Panc1 (cell line): ENCODE data around the gene GNAZ. TPM values are rescaled to one million over a fixed set of nuclear protein-coding genes. Genes with fewer than 3 reads are reported as not detected.
"Not testable (repeated sequence)": the region's sequence is repeated elsewhere in the genome, so short reads cannot be mapped to it uniquely, and the experiment has no call there.

Experiments used
- ATAC-seq: fragments of 200-7000 bp; cut with Tn5 transposase; 2 replicates; pipeline ENCODE4 v1.9.1; 2020; ENCODE audit warnings: mild to moderate bottlenecking, moderate library complexity
- BruUV-seq: library from RNA; stranded (reverse); fragments of 400-500 nt; replicated peaks from 2 replicates; lab custom pipeline; 2021; lab: Mats Ljungman, UMichigan
- CTCF ChIA-PET: fragments of 300-600 bp; sonication (Branson Sonifier 250); formaldehyde crosslinking; loops from one replicate; lab custom pipeline; 2022; ENCODE audit warnings: antibody characterized with exemption; lab: Charles Lee
- POLR2A ChIA-PET: fragments of 300-600 bp; sonication (Branson Sonifier 250); formaldehyde crosslinking; loops from one replicate; lab custom pipeline; 2022; ENCODE audit warnings: antibody characterized with exemption; lab: Charles Lee
- DNase-seq: peaks from one replicate; pipeline ENCODE4 v3.0.0-alpha.2; 2010; ENCODE audit warnings: low read depth, low spot score
- H3K27ac ChIP-seq: 2 replicates; pipeline ENCODE4 v1.5.1; 2011; ENCODE audit warnings: mild to moderate bottlenecking, low read length, inconsistent platforms
- H3K27me3 ChIP-seq: fragments of 200-500 bp; sonication (Bioruptor generic); 2 replicates; pipeline ENCODE4 v1.6.0; 2014; ENCODE audit warnings: low read length, inconsistent platforms; ENCODE audit not compliant: control insufficient read depth, insufficient read depth
- H3K36me3 ChIP-seq: fragments of 200-500 bp; sonication (Bioruptor generic); 2 replicates; pipeline ENCODE4 v1.5.1; 2014; ENCODE audit warnings: inconsistent platforms, mild to moderate bottlenecking, low read length, moderate library complexity; ENCODE audit not compliant: control insufficient read depth, insufficient read depth
- H3K4me1 ChIP-seq: 2 replicates; pipeline ENCODE4 v1.5.1; 2011; ENCODE audit warnings: inconsistent platforms, mild to moderate bottlenecking, low read length, moderate library complexity; ENCODE audit not compliant: control insufficient read depth, insufficient read depth
- H3K4me3 ChIP-seq, 2 experiments: 2 replicates each; pipeline ENCODE4 v1.5.1; 2011 to 2012; ENCODE audit warnings: low read depth in 2 of 2, low read length in 2 of 2, mild to moderate bottlenecking in 2 of 2, inconsistent platforms in 1 of 2, moderate library complexity in 1 of 2
- H3K9me3 ChIP-seq: fragments of 200-500 bp; sonication (Bioruptor generic); 2 replicates; pipeline ENCODE4 v1.5.1; 2014; ENCODE audit warnings: low read depth, mild to moderate bottlenecking, inconsistent platforms, low read length, moderate library complexity; ENCODE audit not compliant: control insufficient read depth, insufficient read depth
- CTCF ChIP-seq: fragments of 450-650 bp; IDR thresholded peaks from 2 replicates; pipeline ENCODE4 v1.5.1; 2017; ENCODE audit warnings: mild to moderate bottlenecking
- POLR2AphosphoS5 ChIP-seq: IDR thresholded peaks from 2 replicates; pipeline ENCODE4 v1.6.1; 2012; ENCODE audit warnings: mild to moderate bottlenecking, low read depth, low read length, moderate library complexity
- REST ChIP-seq, 2 experiments: IDR thresholded peaks; 2 replicates each; pipeline ENCODE4 v1.6.1; 2011 to 2012; ENCODE audit warnings: low read depth in 2 of 2, control low read depth in 1 of 2, low read length in 1 of 2, mild to moderate bottlenecking in 1 of 2, moderate library complexity in 1 of 2; ENCODE audit not compliant: insufficient read depth in 1 of 2
- SIN3A ChIP-seq: IDR thresholded peaks from 2 replicates; pipeline ENCODE4 v1.6.1; 2012; ENCODE audit warnings: low read depth, mild to moderate bottlenecking, low read length, moderate library complexity, borderline replicate concordance; ENCODE audit not compliant: insufficient read depth
- TCF7L2 ChIP-seq: IDR thresholded peaks from 2 replicates; pipeline ENCODE4 v1.6.1; 2011; ENCODE audit warnings: mild to moderate bottlenecking, low read depth, low read length, inconsistent platforms
- in situ Hi-C: cut with HindIII; loops from 2 replicates; pipeline ENCODE4 v1.10.0; 2016; ENCODE audit warnings: low sequenced_read_pairs, low pct_unique_long_range_greater_than_20kb
- intact Hi-C: fragments of 100-400 bp; cut with micrococcal nuclease; formaldehyde crosslinking; loops from one replicate; pipeline ENCODE4 v1.10.0; 2022; ENCODE audit not compliant: unreplicated experiment
- total RNA-seq: library from RNA; stranded (reverse); gene quantifications from one replicate; pipeline ENCODE4 v1.2.1, GENCODE V29; 2021; ENCODE audit not compliant: unreplicated experiment

Gene GNAZ
- total RNA-seq, 1 experiment from 2014 or later = 11.9 TPM

- ATAC-seq (no peak), DNase-seq (no peak)
- no peaks in the 10 kb centered on the region for H3K36me3 ChIP-seq
- H3K27me3 ChIP-seq = no peaks in the 10 kb centered on the region
- intact Hi-C loops = no loop called here
- in situ Hi-C loops = no loop called here
- TF ChIP-seq CTCF (no peak), TCF7L2 (no peak), REST (IDR thresholded peaks at IDR 0.05; ENCODE audit: insufficient read depth in 1 of 2, low read depth in 2 of 2, low read length in 1 of 2) (no peak), POLR2AphosphoS5 (no peak), SIN3A (no peak)
- POLR2A ChIA-PET = no interaction called here
- BruUV-seq = no TSS peak
- CTCF ChIA-PET = interaction anchor here (0.5 kb wide), 1 partner anchor 351 kb away, joined by 6 read pairs; no protein-coding TSS in a partner anchor
- no peaks in the 10 kb centered on the region for H3K9me3 ChIP-seq
- H3K4me3 ChIP-seq = no peak overlapping the region
- H3K27ac ChIP-seq = no peak overlapping the region
- H3K4me1 ChIP-seq = no peaks in the 10 kb centered on the region
These were observed 62.2 kb downstream of the GNAZ start for GRCh38 chr22:23132376-23133091.

GRCh38 chr22:23133922-23134321, 63.6 kb downstream of the GNAZ start:
- Histone ChIP-seq H3K36me3 (no peaks in the 10 kb centered on the region), H3K4me1 (no peaks in the 10 kb centered on the region), H3K4me3 (no peak overlapping the region), H3K27ac (no peak overlapping the region), H3K27me3 (no peaks in the 10 kb centered on the region), H3K9me3 (no peaks in the 10 kb centered on the region)
- ATAC-seq (no peak), DNase-seq (no peak)
- CTCF ChIA-PET = no interaction called here
- in situ Hi-C loops = no loop called here
- no TSS peak for BruUV-seq
- intact Hi-C loops = no loop called here
- POLR2A ChIA-PET = no interaction called here
- TF ChIP-seq CTCF (no peak), REST (IDR thresholded peaks at IDR 0.05; ENCODE audit: insufficient read depth in 1 of 2, low read depth in 2 of 2, low read length in 1 of 2) (no peak), SIN3A (no peak), POLR2AphosphoS5 (no peak), TCF7L2 (no peak)

- ATAC-seq, H3K4me1 ChIP-seq, H3K9me3 ChIP-seq, POLR2A ChIA-PET, H3K4me3 ChIP-seq, H3K36me3 ChIP-seq, in situ Hi-C loops, H3K27me3 ChIP-seq, intact Hi-C loops, DNase-seq, H3K27ac ChIP-seq, BruUV-seq: not testable (repeated sequence)
- CTCF ChIA-PET = interaction anchor here (0.6 kb wide), 1 partner anchor 132 kb away, joined by 4 read pairs; no protein-coding TSS in a partner anchor
These were observed 66.7 kb downstream of the GNAZ start for GRCh38 chr22:23136991-23137390.
